Fibroblast of villous mesenchyme (primary cell): Measurements from ENCODE around the gene WDR45B. TPM values are rescaled to one million over a fixed set of nuclear protein-coding genes. Genes with fewer than 3 reads are reported as not detected.

Experiments used
- DNase-seq: peaks from one replicate; pipeline ENCODE4 v3.0.0-alpha.2; 2010; ENCODE audit warnings: low read depth
- H3K4me3 ChIP-seq: 2 replicates; pipeline ENCODE4 v1.5.1; 2011; ENCODE audit warnings: low read depth, mild to moderate bottlenecking, low read length
- total RNA-seq: library from RNA; depleted of rRNA; stranded (reverse); fragments of >200 nt; gene quantifications from 2 replicates; pipeline ENCODE4 v1.2.3, GENCODE V29; 2012
- TF ChIP-seq, protein P1 (sequence below): IDR thresholded peaks from 2 replicates; pipeline ENCODE4 v1.5.1; 2012; ENCODE audit warnings: low read depth, mild to moderate bottlenecking, low read length; ENCODE audit not compliant: insufficient read depth

WDR45B gene
- total RNA-seq, 1 donor: 70.8 TPM

DNA sequence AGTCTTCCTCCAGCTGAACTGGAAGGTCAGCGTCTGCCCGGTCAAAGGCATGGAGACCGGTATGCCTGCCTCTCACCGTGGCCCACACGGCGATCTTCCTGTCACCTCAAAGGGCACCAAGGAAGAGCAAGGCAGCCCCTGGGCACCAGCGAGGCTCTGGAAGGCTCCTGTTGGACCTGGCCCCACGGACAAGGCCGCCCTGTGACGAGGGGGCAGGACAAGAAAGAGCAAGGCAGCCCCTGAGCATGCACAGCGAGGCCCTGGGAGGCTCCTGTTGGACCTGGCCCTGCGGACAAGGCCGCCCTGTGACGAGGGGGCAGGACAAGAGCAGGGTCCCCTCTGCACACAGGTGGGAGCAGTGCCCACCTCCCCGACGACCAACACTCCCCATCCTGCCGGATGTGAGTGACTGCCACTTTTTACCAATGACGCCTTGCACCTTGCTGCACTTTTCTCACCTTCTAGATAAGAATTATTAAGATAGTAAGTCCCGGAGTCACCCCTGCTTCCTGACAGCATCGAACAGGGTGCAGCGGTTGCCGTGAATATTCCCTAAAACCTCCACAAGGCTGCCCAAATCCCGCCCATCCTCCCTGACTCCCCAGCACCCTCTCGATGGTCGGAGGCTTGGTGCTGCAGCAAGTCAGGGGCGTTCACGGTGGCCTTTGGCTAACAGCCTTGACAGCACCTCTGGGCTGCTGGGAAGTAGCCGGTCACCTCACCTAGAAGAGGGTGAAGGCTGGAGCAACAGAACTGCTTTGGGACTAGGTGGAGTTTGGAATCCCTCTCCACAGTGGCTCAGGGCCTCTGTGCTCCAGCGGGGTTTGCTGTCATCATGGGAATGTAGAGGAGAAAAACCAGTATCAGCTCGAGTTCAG lies 5.6 kb upstream of the WDR45B start:
- DNase-seq: no peak
- no peak overlapping the region for H3K4me3 ChIP-seq

DNA sequence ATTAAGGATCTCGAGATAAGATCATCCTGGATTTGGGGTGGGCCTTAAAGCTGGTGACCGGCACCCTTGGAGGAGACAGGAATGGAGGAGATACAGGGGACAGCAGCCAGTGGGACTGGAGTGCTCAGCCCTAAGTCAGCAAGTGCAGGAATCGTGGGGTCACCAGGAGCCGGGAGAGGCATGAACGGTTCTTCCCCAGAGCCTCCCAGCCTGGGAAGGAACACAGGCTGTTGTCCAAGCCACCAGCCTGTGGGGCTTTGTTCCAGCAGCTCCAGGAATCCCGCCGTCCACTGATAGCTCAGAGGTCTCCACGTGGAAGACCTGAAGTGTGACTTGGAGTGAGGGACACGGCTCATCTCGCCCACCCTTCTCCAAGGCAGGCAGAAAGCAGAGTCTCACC lies 2.5 kb upstream of the WDR45B start:
- no peak overlapping the region for H3K4me3 ChIP-seq
- no peak for DNase-seq
- TF ChIP-seq, protein P1, sequence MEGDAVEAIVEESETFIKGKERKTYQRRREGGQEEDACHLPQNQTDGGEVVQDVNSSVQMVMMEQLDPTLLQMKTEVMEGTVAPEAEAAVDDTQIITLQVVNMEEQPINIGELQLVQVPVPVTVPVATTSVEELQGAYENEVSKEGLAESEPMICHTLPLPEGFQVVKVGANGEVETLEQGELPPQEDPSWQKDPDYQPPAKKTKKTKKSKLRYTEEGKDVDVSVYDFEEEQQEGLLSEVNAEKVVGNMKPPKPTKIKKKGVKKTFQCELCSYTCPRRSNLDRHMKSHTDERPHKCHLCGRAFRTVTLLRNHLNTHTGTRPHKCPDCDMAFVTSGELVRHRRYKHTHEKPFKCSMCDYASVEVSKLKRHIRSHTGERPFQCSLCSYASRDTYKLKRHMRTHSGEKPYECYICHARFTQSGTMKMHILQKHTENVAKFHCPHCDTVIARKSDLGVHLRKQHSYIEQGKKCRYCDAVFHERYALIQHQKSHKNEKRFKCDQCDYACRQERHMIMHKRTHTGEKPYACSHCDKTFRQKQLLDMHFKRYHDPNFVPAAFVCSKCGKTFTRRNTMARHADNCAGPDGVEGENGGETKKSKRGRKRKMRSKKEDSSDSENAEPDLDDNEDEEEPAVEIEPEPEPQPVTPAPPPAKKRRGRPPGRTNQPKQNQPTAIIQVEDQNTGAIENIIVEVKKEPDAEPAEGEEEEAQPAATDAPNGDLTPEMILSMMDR: no peak

More for the DNA sequence above, 5.6 kb upstream of the WDR45B start:
- TF ChIP-seq, protein P1: no peak

DNA sequence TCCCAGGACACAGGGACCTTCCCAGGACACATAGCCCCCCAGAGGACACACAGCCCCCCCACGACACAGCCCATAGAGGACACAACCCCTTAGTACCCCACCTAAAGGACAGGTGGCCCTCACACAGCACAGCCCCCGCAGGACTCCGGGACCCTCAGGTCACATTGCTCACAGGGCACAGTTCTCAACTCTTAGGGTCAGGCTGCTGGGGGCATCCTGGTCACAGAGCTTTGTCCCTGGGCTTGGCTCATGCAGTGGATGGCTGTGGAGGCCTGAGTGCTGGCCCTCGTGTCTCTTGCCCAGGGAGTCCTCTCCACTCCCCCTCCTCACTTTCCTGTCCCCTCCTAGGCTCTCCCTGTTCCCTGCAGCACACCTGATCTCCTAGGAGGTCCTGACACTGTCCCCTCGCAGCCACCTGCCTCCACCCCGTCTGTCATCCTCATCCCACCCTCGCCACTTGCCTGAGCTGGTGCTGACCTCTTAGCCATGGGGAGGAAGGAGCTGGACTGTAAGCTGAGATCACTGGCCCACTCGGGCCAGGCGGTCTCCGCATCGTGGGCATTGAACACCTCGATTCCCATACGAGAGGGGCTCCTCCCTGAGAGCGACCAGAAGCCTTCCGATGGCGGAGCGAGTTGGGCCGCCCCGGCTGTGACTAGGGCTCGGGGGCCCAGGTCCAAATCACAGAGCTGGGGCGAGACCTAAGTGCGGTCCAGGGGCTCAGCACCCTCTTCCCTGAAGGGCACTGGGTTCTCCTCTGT lies 1.4 kb upstream of the WDR45B start:
- no peak for DNase-seq
- no peak overlapping the region for H3K4me3 ChIP-seq
- TF ChIP-seq, protein P1: no peak

- peak overlapping the region; percentile 55 for H3K4me3 ChIP-seq
- DNase-seq: no peak
- TF ChIP-seq, protein P1: no peak
Measured at GRCh38 chr17:82648742-82649331, 593 bp upstream of the WDR45B start.

- DNase-seq: peak; percentile 26
- H3K4me3 ChIP-seq: peak overlapping the region; percentile 90
- TF ChIP-seq, protein P1: no peak
Measured at GRCh38 chr17:82647593-82648164, 565 bp downstream of the WDR45B start.

GRCh38 chr17:82645516-82645915 lies 2.7 kb downstream of the WDR45B start:
- H3K4me3 ChIP-seq: no peak overlapping the region
- TF ChIP-seq, protein P1: no peak
- no peak for DNase-seq
